GM21717 (cell line): ENCODE results near the gene PCAT7.
"Not testable (repeated sequence)": the region's sequence is repeated elsewhere in the genome, so short reads cannot be mapped to it uniquely, and the experiment has no call there.

Source experiments
- ATAC-seq: cut with Tn5 transposase; IDR thresholded peaks from one replicate; pipeline ENCODE4 v1.9.1; 2021; ENCODE audit warnings: mild to moderate bottlenecking, moderate library complexity; ENCODE audit not compliant: unreplicated experiment

PCAT7 gene

GRCh38 chr9:94554439-94555331, at the start of gene PCAT7:
TSS of gene PCAT7 (plus strand) at chr9:94555083.
- no peak for ATAC-seq

DNA sequence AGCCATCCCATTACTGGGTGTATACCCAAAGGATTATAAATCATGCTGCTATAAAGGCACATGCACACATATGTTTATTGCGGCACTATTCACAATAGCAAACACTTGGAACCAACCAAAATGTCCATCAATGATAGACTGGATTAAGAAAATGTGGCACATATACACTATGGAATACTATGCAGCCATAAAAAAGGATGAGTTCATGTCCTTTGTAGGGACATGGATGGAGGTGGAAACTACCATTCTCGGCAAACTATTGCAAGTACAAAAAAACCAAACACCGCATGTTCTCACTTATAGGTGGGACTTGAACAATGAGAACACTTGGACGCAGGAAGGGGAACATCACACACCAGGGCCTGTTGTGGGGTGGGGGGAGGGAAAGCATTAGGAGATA, 48.5 kb upstream of the PCAT7 start:
- ATAC-seq, result not testable (repeated sequence)

- no peak for ATAC-seq
Measured at GRCh38 chr9:94507531-94508258, 47.2 kb upstream of the PCAT7 start.

- no peak for ATAC-seq
Measured at GRCh38 chr9:94511134-94511954, 43.5 kb upstream of the PCAT7 start.

DNA sequence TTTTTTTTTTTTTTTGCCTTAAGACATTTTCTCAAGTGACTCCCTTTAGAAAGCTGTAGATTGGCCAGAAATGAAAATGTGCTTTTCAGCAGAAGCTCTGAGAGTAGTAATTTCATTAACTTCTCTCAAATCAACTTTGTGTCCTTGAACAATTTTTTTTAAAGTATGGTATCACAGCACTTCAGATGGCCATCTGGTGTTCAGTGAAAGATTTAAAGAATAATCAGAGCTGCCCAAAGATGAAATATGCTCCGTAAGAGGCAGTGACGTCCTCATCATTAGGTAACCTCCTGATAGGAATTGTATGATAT, 43.0 kb upstream of the PCAT7 start:
- ATAC-seq, result no peak

- no peak for ATAC-seq
Measured at GRCh38 chr9:94514722-94515121, 40.2 kb upstream of the PCAT7 start.

- no peak for ATAC-seq
Measured at GRCh38 chr9:94517254-94517653, 37.6 kb upstream of the PCAT7 start.

GRCh38 chr9:94525396-94526035, 29.4 kb upstream of the PCAT7 start:
- ATAC-seq, result no peak

DNA sequence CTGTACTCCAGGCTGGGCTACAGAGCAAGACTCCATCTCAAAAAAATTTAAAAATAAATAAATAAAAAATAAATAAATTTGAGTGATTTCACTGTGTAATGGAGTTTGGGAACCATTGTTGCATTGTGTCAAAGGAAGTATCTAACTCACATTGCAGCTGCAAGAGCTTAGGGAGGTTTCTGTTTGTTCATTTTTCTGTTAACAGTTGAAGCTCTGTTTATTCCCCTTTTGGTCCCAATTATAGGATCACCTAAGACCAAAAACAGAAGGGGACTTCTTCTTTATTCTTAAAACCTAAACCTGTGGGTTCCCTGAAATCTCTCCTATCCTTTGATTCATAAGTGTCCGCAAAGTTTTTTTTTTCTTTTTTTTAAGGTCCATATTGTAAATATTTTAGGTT, 28.6 kb upstream of the PCAT7 start:
- no peak for ATAC-seq

GRCh38 chr9:94526951-94527350, 27.9 kb upstream of the PCAT7 start:
- ATAC-seq, result no peak

- ATAC-seq, result no peak
Measured at GRCh38 chr9:94528886-94529285, 26.0 kb upstream of the PCAT7 start.

- no peak for ATAC-seq
Measured at GRCh38 chr9:94533155-94533554, 21.7 kb upstream of the PCAT7 start.

GRCh38 chr9:94533601-94534000, 21.3 kb upstream of the PCAT7 start:
- ATAC-seq, result no peak

DNA sequence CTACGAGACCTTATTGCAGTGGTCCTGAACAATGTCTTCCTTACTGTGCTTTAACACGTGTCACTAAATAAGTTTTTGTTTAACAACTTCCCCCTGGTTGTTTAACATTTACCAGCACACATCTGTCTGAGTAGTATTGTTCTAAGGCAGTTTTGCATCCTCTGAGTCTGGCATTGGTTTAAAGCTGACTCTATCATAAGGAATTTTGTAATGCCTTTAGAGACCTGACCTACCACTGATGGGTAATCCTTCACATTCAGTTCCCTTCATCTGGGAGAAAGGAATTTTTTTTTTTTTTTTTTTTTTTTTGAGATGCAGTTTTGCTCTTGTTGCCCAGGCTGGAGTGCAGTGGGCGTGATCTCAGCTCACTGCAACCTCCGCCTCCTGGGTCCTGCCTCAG, 20.0 kb upstream of the PCAT7 start:
- no peak for ATAC-seq

DNA sequence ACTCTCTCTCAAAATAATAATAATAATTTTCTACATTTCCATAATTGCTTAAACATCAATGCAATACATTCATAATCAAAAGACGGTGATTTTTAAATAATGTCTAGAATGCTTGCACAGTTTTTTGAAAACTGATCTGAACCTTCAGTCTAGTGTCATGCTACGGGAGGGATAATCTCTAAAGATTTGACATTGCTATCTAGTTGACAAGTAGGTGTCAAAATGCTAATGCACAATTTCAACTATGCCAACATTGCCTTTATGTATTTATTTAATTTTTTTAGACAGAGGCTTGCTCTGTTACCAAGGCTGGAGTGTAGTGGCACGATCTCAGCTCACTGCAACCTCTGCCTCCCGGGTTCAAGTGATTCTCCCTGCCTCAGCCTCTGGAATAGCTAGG, 16.0 kb upstream of the PCAT7 start:
- ATAC-seq, result no peak

DNA sequence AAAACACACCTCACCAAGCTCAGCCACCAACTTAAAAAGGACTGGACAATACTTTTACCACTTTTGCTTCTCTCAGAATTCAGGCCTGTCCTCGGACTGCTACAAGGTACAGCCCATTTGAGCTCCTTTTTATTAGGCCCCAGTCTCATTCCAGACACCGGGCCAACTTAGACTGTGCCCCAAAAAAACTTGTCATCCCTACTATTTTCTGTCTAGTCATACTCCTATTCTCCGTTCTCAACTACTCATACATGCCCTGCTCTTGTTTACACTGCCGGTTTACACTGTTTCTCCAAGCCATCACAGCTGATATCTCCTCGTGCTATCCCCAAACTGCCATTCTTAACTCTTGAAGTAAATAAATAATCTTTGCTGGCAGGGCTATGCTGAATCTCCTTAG, 10.5 kb upstream of the PCAT7 start:
- ATAC-seq, result not testable (repeated sequence)

DNA sequence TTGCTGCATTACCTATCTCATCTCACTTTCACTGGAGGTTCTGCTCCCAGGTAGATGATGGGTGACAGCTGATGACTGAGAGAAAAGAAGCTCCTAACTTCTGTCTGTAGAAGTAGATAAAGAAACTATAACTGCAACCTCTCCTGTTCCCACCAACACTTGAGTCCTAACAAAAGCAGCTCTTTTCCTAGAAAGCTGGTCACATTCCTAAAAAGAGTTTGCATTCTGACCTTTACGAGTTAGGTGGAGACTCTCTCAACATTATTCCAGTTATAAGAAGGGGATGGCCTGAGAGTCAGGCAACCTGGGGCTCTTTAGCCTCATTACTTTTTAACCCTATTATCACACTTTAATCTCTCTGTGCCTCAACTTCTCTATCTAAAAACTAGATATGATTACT, 8.9 kb upstream of the PCAT7 start:
- no peak for ATAC-seq

- no peak for ATAC-seq
Measured at GRCh38 chr9:94553029-94553938, 1.6 kb upstream of the PCAT7 start.

GRCh38 chr9:94554078-94554438, 825 bp upstream of the PCAT7 start:
- no peak for ATAC-seq

DNA sequence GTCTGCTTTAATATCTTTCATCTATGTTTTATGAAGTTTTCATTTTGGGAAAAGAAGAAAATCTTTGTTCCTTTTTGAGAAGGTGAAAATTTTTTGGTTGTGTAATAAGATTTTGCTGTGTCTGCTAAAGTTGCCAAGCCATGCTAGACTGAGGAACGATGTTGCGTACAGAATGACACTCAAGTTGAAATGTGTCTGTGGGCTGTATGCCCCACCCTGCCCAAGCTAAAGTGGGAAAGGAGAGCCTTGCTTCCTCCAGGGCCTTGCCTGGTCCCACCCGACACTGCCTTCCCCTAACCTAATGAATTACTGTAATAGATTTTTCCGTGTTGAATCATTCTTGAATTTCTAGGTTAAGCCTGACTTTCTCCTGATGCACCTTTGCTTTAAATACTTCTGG, 2.5 kb downstream of the PCAT7 start:
- no peak for ATAC-seq
